SU-DHL-6 (cell line): ENCODE measurements around the gene FGL2.

ENCODE experiments used
- H2AFZ ChIP-seq: fragments of 200-600 bp; sonication (generic); 2 replicates; pipeline ENCODE4 v1.6.1; 2014; ENCODE audit warnings: low read depth, mild to moderate bottlenecking, moderate library complexity, mixed read lengths, antibody characterized with exemption, low read length; ENCODE audit not compliant: severe bottlenecking
- H3F3A ChIP-seq: fragments of 200-600 bp; shearing (Covaris generic); 2 replicates; pipeline ENCODE4 v1.6.0; 2016; ENCODE audit warnings: antibody characterized with exemption, mild to moderate bottlenecking; ENCODE audit not compliant: insufficient read depth
- H3K27ac ChIP-seq: fragments of 200-600 bp; sonication (generic); 2 replicates; pipeline ENCODE4 v1.5.1; 2016; ENCODE audit warnings: low read depth, mild to moderate bottlenecking, low read length, moderate library complexity, mixed read lengths
- H3K27me3 ChIP-seq: fragments of 200-600 bp; sonication (generic), shearing (Covaris generic); 2 replicates; pipeline ENCODE4 v1.6.0; 2014; ENCODE audit warnings: mild to moderate bottlenecking, low read length
- H3K36me3 ChIP-seq: fragments of 200-600 bp; sonication (generic); 2 replicates; pipeline ENCODE4 v1.6.1; 2014; ENCODE audit warnings: mild to moderate bottlenecking, low read length, mixed read lengths
- H3K4me2 ChIP-seq: fragments of 300-600, 200-600 bp; shearing (Covaris generic), sonication (generic); 2 replicates; pipeline ENCODE4 v1.6.0; 2014; ENCODE audit warnings: low read length, low read depth, mild to moderate bottlenecking; ENCODE audit not compliant: poor library complexity, severe bottlenecking
- H3K4me3 ChIP-seq: fragments of 200-600 bp; sonication (generic); 2 replicates; pipeline ENCODE4 v1.5.1; 2014; ENCODE audit warnings: antibody characterized with exemption, low read length, mild to moderate bottlenecking, mixed read lengths; ENCODE audit not compliant: insufficient read depth, poor library complexity, severe bottlenecking
- H3K79me2 ChIP-seq: fragments of 200-600 bp; sonication (generic); 2 replicates; pipeline ENCODE4 v1.6.1; 2014; ENCODE audit warnings: mild to moderate bottlenecking, low read length, moderate library complexity; ENCODE audit not compliant: insufficient read depth
- H3K9ac ChIP-seq: fragments of 200-600 bp; sonication (generic); 2 replicates; pipeline ENCODE4 v1.7.0; 2014; ENCODE audit warnings: mild to moderate bottlenecking, low read length
- H3K9me2 ChIP-seq: fragments of 200-600 bp; sonication (generic); replicated peaks from 2 replicates; pipeline ENCODE4 v1.6.1; 2014; ENCODE audit warnings: low read length; ENCODE audit not compliant: insufficient read depth
- H3K9me3 ChIP-seq: fragments of 200-600 bp; sonication (generic); 2 replicates; pipeline ENCODE4 v1.6.1; 2014; ENCODE audit warnings: low read length, mixed read lengths; ENCODE audit not compliant: insufficient read depth
- H4K20me1 ChIP-seq: fragments of 200-600 bp; sonication (generic); 2 replicates; pipeline ENCODE4 v1.6.1; 2014; ENCODE audit warnings: low read depth, mild to moderate bottlenecking, antibody characterized with exemption, low read length, moderate library complexity, mixed read lengths
- EZH2phosphoT487 ChIP-seq: fragments of 200-600 bp; sonication (generic), shearing (Covaris generic); conservative IDR thresholded peaks from 2 replicates; pipeline ENCODE4 v1.6.1; 2018; ENCODE audit warnings: mild to moderate bottlenecking, antibody characterized with exemption, low read length, moderate library complexity, mixed read lengths
- TF ChIP-seq, protein P1 (sequence below): fragments of 200-600 bp; sonication (generic); IDR thresholded peaks from one replicate; pipeline ENCODE4 v1.5.1; 2017; ENCODE audit warnings: antibody characterized with exemption, mild to moderate bottlenecking, low read length, moderate library complexity; ENCODE audit not compliant: insufficient read depth, poor library complexity, severe bottlenecking

Gene FGL2

GRCh38 chr7:77217474-77218185 lies 18.0 kb upstream of the FGL2 start:
- Histone ChIP-seq H3K9me2 (no peaks in the 10 kb centered on the region), H2AFZ (no peak overlapping the region), H3K4me3 (no peak overlapping the region), H3F3A (no peaks in the 10 kb centered on the region), H3K36me3 (no peaks in the 10 kb centered on the region), H3K79me2 (no peaks in the 10 kb centered on the region), H4K20me1 (no peaks in the 10 kb centered on the region), H3K27me3 (no peaks in the 10 kb centered on the region), H3K9ac (no peak overlapping the region), H3K27ac (no peak overlapping the region), H3K4me2 (no peak overlapping the region), H3K9me3 (peaks cover 10% of the 10 kb centered on the region; the same call in 1 of the 2 replicates)
- TF ChIP-seq, protein P1, sequence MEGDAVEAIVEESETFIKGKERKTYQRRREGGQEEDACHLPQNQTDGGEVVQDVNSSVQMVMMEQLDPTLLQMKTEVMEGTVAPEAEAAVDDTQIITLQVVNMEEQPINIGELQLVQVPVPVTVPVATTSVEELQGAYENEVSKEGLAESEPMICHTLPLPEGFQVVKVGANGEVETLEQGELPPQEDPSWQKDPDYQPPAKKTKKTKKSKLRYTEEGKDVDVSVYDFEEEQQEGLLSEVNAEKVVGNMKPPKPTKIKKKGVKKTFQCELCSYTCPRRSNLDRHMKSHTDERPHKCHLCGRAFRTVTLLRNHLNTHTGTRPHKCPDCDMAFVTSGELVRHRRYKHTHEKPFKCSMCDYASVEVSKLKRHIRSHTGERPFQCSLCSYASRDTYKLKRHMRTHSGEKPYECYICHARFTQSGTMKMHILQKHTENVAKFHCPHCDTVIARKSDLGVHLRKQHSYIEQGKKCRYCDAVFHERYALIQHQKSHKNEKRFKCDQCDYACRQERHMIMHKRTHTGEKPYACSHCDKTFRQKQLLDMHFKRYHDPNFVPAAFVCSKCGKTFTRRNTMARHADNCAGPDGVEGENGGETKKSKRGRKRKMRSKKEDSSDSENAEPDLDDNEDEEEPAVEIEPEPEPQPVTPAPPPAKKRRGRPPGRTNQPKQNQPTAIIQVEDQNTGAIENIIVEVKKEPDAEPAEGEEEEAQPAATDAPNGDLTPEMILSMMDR: no peak
- TF ChIP-seq EZH2phosphoT487: no peak

DNA sequence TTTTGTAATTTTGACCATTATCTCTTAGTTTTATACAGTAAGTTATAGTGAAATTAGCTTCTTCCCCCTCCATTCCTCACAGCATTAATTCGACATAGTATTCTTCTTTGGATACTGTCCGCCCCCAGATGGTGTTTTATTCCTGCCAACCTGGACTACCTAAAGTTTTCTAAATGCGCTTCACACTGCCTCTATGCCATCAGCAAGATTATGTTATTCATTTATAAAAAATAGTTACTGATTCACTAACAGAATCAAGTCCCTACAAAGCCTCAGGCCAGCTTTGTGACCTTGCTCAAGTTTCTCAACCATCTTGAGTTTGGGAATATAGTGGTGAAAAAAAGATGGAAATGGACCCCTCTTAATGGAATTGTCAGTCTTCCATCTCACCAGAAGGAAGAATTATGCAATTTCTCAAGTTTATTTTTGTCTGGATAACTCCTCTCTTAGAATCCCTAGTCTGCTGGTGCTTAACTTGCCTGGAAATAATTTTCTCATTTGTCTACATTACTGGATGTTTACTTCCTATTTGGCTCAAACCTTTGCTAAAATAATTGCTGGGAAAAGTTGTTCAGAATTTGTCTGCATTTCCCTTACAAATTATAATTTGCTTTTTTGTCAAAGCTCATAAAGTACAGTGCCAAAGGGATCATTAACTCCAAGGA lies 16.7 kb upstream of the FGL2 start:
- no peaks in the 10 kb centered on the region for H3K79me2 ChIP-seq
- no peaks in the 10 kb centered on the region for H3K27me3 ChIP-seq
- no peak overlapping the region for H3K4me3 ChIP-seq
- TF ChIP-seq, protein P1: no peak
- no peak for TF ChIP-seq EZH2phosphoT487
- no peak overlapping the region for H3K9ac ChIP-seq
- H2AFZ ChIP-seq: no peak overlapping the region
- H3K9me2 ChIP-seq: no peaks in the 10 kb centered on the region
- no peaks in the 10 kb centered on the region for H4K20me1 ChIP-seq
- peaks cover 10% of the 10 kb centered on the region; the same call in 1 of the 2 replicates for H3K9me3 ChIP-seq
- H3K27ac ChIP-seq: no peak overlapping the region
- no peaks in the 10 kb centered on the region for H3F3A ChIP-seq
- no peak overlapping the region for H3K4me2 ChIP-seq
- H3K36me3 ChIP-seq: no peaks in the 10 kb centered on the region

DNA sequence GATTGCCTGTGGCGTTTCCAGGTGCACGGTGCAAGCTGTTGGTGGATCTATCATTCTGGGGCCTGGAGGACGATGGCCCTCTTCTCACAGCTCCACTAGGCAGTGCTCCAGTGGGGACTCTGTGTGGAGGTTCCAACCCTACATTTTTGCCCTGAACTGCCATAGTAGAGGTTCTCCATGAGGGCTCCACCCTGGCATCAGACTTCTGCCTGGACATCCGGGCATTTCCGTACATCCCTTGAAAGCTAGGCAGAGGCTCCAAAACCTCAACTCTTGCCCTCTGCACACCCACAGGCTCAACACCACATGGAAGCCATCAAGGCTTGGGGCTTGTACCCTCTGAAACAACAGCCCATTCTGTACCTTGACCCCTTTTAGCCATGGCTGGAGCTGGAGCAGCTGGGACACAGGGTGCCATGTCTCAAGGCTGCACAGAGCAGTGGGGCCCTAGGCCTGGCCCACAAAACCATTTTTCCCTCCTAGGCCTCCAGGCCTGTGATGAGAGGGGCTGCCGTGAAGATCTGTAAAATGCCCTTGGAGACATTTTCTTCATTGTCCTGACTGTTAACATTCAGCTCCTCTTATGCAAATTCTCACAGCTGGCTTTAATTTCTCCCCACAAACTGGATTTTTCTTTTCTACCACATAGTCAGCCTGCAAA lies 10.0 kb upstream of the FGL2 start:
- no peak for TF ChIP-seq EZH2phosphoT487
- TF ChIP-seq, protein P1: no peak
- Histone ChIP-seq H2AFZ (no peak overlapping the region), H3F3A (peaks cover 2% of the 10 kb centered on the region; the same call in 1 of the 2 replicates), H3K4me2 (no peak overlapping the region), H3K9ac (no peak overlapping the region), H3K4me3 (no peak overlapping the region), H3K9me3 (peaks cover 24% of the 10 kb centered on the region; the same call in 1 of the 2 replicates), H3K9me2 (no peaks in the 10 kb centered on the region), H3K36me3 (no peaks in the 10 kb centered on the region), H3K79me2 (no peaks in the 10 kb centered on the region), H4K20me1 (no peaks in the 10 kb centered on the region), H3K27me3 (no peaks in the 10 kb centered on the region), H3K27ac (no peak overlapping the region)
